Measurements from ENCODE around the gene SLC7A1. TPM values are rescaled to one million over a fixed set of nuclear protein-coding genes. Genes with fewer than 3 reads are reported as not detected.

SLC7A1 gene
- total RNA-seq, 1 donor from 2014 or later: 111 TPM

DNA sequence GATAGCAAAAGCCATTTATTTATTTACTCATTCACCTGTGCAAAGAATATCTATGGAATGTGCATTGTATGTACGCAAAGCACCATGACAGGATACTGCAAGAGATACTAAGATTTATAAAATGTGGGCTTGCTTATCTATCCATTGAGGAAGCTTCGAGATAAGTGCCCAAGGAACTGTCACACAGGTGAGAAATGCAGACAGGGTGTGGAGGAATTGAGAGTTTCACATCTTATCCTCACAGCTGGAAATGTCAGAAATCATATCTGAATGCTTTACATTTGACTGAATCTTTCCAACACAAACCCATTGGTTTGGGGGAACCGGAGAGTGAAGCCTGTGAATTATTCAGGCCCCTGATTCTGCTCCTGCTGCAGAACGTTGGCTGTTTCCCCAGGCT, 113.0 kb downstream of the SLC7A1 start:
- Mint-ChIP-seq H3K27ac (no peak overlapping the region), H3K4me1 (ENCODE audit: low read depth) (no peaks in the 10 kb centered on the region), H3K9me3 (no peaks in the 10 kb centered on the region), H3K4me3 (ENCODE audit: low read depth) (no peak overlapping the region), H3K36me3 (ENCODE audit: low read depth) (no peaks in the 10 kb centered on the region), H3K27me3 (ENCODE audit: low read depth) (peaks cover 3% of the 10 kb centered on the region)
- intact Hi-C loops (cut with micrococcal nuclease): no loop called here
- no peak for DNase-seq (ENCODE audit: low spot score)

- Mint-ChIP-seq H3K27ac (no peak overlapping the region), H3K27me3 (ENCODE audit: low read depth) (peaks cover 9% of the 10 kb centered on the region), H3K9me3 (no peaks in the 10 kb centered on the region), H3K4me1 (ENCODE audit: low read depth) (no peaks in the 10 kb centered on the region), H3K4me3 (ENCODE audit: low read depth) (no peak overlapping the region), H3K36me3 (ENCODE audit: low read depth) (no peaks in the 10 kb centered on the region)
- DNase-seq (ENCODE audit: low spot score): no peak
- intact Hi-C loops (cut with micrococcal nuclease): no loop called here
Observed at GRCh38 chr13:29481603-29482002, 113.9 kb downstream of the SLC7A1 start.

DNA sequence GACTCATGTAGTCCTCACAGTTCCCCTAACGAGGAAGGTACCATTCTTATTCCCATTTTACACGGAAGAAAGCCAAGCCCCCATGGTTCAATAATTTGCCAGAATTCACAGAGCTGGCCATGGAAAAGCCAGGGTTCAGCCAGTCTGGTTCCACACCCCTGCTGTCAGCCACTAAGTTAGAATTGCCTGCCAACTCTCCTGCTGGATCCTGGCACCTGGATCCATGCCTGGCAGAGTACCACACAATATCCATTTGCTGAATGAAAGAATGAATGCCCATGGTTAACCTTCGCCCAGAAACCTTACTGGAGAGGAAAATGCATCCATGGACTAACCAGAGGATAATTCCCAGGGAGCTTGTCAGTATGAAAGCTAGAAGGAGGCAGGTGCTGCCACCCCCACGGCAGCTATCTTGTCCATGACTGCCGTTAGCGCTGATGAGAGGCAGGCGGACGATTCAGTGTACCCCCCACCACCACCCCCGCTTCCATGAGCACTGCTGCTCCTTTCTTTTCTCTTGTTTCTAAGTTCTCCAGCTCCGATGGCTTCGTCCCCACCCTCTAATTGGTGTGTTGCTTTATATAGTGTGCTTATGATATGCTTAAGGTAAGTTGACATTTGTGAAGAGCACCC, 114.5 kb downstream of the SLC7A1 start:
- Mint-ChIP-seq H3K27ac (no peak overlapping the region), H3K27me3 (ENCODE audit: low read depth) (peaks cover 10% of the 10 kb centered on the region), H3K4me1 (ENCODE audit: low read depth) (no peaks in the 10 kb centered on the region), H3K36me3 (ENCODE audit: low read depth) (no peaks in the 10 kb centered on the region), H3K4me3 (ENCODE audit: low read depth) (no peak overlapping the region), H3K9me3 (no peaks in the 10 kb centered on the region)
- DNase-seq (ENCODE audit: low spot score): no peak
- intact Hi-C loops (cut with micrococcal nuclease): no loop called here

- no peaks in the 10 kb centered on the region for H3K9me3 Mint-ChIP-seq
- H3K27ac Mint-ChIP-seq: no peak overlapping the region
- intact Hi-C loops (cut with micrococcal nuclease): loop anchor here (10.0 kb wide), 1 partner anchor 225 kb away; no protein-coding TSS in a partner anchor
- no peak overlapping the region for H3K4me3 Mint-ChIP-seq (ENCODE audit: low read depth)
- H3K36me3 Mint-ChIP-seq (ENCODE audit: low read depth): no peaks in the 10 kb centered on the region
- peaks cover 11% of the 10 kb centered on the region for H3K27me3 Mint-ChIP-seq (ENCODE audit: low read depth)
- no peak for DNase-seq (ENCODE audit: low spot score)
- H3K4me1 Mint-ChIP-seq (ENCODE audit: low read depth): no peaks in the 10 kb centered on the region
Observed at GRCh38 chr13:29479716-29480492, 115.6 kb downstream of the SLC7A1 start.

GRCh38 chr13:29476046-29476445, 119.4 kb downstream of the SLC7A1 start:
- Mint-ChIP-seq H3K36me3 (ENCODE audit: low read depth) (no peaks in the 10 kb centered on the region), H3K4me3 (ENCODE audit: low read depth) (no peak overlapping the region), H3K27me3 (ENCODE audit: low read depth) (peaks cover 13% of the 10 kb centered on the region), H3K27ac (no peak overlapping the region), H3K4me1 (ENCODE audit: low read depth) (no peaks in the 10 kb centered on the region), H3K9me3 (no peaks in the 10 kb centered on the region)
- DNase-seq (ENCODE audit: low spot score): no peak
- intact Hi-C loops (cut with micrococcal nuclease): loop anchor here (10.0 kb wide), 1 partner anchor 229 kb away; no protein-coding TSS in a partner anchor

- no peak for DNase-seq (ENCODE audit: low spot score)
- Mint-ChIP-seq H3K27ac (no peak overlapping the region), H3K36me3 (ENCODE audit: low read depth) (no peaks in the 10 kb centered on the region), H3K4me1 (ENCODE audit: low read depth) (no peaks in the 10 kb centered on the region), H3K9me3 (no peaks in the 10 kb centered on the region), H3K4me3 (ENCODE audit: low read depth) (no peak overlapping the region), H3K27me3 (ENCODE audit: low read depth) (peaks cover 19% of the 10 kb centered on the region)
- intact Hi-C loops (cut with micrococcal nuclease): loop anchor here (10.0 kb wide), 1 partner anchor 230 kb away; no protein-coding TSS in a partner anchor
Observed at GRCh38 chr13:29474991-29475390, 120.5 kb downstream of the SLC7A1 start.

GRCh38 chr13:29473166-29473565, 122.3 kb downstream of the SLC7A1 start:
- intact Hi-C loops (cut with micrococcal nuclease): loop anchor here (10.0 kb wide), 1 partner anchor 232 kb away; no protein-coding TSS in a partner anchor
- Mint-ChIP-seq H3K9me3 (no peaks in the 10 kb centered on the region), H3K4me1 (ENCODE audit: low read depth) (no peaks in the 10 kb centered on the region), H3K27me3 (ENCODE audit: low read depth) (peaks cover 19% of the 10 kb centered on the region), H3K27ac (no peak overlapping the region), H3K4me3 (ENCODE audit: low read depth) (no peak overlapping the region), H3K36me3 (ENCODE audit: low read depth) (no peaks in the 10 kb centered on the region)
- no peak for DNase-seq (ENCODE audit: low spot score)

GRCh38 chr13:29472332-29472961, 123.0 kb downstream of the SLC7A1 start:
- H3K27ac Mint-ChIP-seq: no peak overlapping the region
- peaks cover 16% of the 10 kb centered on the region for H3K27me3 Mint-ChIP-seq (ENCODE audit: low read depth)
- DNase-seq (ENCODE audit: low spot score): peak; percentile 19
- H3K4me1 Mint-ChIP-seq (ENCODE audit: low read depth): peaks cover 1% of the 10 kb centered on the region
- H3K9me3 Mint-ChIP-seq: no peaks in the 10 kb centered on the region
- no peaks in the 10 kb centered on the region for H3K36me3 Mint-ChIP-seq (ENCODE audit: low read depth)
- intact Hi-C loops (cut with micrococcal nuclease): loop anchor here (10.0 kb wide), 1 partner anchor 232 kb away; no protein-coding TSS in a partner anchor
- no peak overlapping the region for H3K4me3 Mint-ChIP-seq (ENCODE audit: low read depth)

DNA sequence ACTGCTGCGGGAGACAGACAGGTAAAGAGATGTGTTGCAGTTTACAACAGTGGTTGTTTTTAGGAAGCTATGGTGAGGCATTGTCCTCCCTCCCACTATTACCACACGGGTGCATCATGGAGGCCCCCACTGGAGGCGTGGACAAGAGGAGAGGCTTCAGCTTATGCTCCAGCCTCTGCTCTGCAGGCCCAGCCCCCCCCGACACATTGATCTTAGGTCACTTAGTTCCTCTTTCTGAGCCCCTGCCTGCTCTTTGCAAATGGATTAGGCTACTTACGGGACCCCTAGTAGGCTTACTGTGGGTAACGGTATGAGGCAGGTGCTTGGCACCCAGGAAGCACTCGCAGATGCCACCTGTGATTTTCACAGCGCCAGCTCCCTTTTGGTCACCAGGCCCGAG, 123.9 kb downstream of the SLC7A1 start:
- peaks cover 1% of the 10 kb centered on the region for H3K4me1 Mint-ChIP-seq (ENCODE audit: low read depth)
- intact Hi-C loops (cut with micrococcal nuclease): loop anchor here (10.0 kb wide), 1 partner anchor 233 kb away; no protein-coding TSS in a partner anchor
- no peak for DNase-seq (ENCODE audit: low spot score)
- no peak overlapping the region for H3K27ac Mint-ChIP-seq
- H3K36me3 Mint-ChIP-seq (ENCODE audit: low read depth): no peaks in the 10 kb centered on the region
- H3K9me3 Mint-ChIP-seq: no peaks in the 10 kb centered on the region
- H3K27me3 Mint-ChIP-seq (ENCODE audit: low read depth): peaks cover 9% of the 10 kb centered on the region
- no peak overlapping the region for H3K4me3 Mint-ChIP-seq (ENCODE audit: low read depth)

GRCh38 chr13:29465741-29466293, 129.7 kb downstream of the SLC7A1 start:
- peaks cover 1% of the 10 kb centered on the region for H3K4me1 Mint-ChIP-seq (ENCODE audit: low read depth)

DNA sequence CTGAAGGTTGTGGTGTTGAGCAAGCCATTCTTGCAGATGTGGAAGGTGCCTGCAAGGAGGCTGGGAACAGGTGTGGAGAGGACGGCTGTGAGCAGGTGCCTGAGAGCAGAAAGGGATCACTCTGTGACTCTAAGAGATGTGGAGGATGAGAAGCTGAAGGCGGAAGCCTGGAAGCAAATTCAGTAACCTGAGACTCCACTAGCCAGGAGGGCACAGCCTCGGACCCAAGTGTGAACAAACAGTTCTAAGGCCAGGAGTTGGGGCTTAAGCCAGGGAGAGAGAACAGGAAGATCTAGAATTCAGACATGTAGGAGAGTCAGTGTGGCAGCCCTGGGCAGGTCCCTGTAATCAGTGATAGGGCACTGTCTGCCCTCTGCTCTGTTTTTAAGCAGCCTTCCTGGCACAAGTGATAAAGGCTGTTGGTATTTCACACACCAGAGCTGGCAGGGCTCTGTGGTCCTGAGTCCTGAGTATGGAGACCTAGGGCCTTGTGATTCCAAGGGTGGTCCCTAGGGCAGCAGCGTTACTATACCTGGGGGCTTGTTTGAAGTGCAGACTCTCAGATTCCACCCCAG, 131.3 kb downstream of the SLC7A1 start:
- H3K27ac Mint-ChIP-seq: no peak overlapping the region

More at GRCh38 chr13:29465741-29466293, 129.7 kb downstream of the SLC7A1 start:
- Mint-ChIP-seq H3K27me3 (ENCODE audit: low read depth) (peaks cover 7% of the 10 kb centered on the region), H3K9me3 (no peaks in the 10 kb centered on the region), H3K36me3 (ENCODE audit: low read depth) (no peaks in the 10 kb centered on the region), H3K27ac (no peak overlapping the region), H3K4me3 (ENCODE audit: low read depth) (no peak overlapping the region)
- intact Hi-C loops (cut with micrococcal nuclease): no loop called here
- no peak for DNase-seq (ENCODE audit: low spot score)

GRCh38 chr13:29459813-29460355, 135.6 kb downstream of the SLC7A1 start:
- no peak for DNase-seq (ENCODE audit: low spot score)
- Mint-ChIP-seq H3K9me3 (no peaks in the 10 kb centered on the region), H3K4me3 (ENCODE audit: low read depth) (no peak overlapping the region), H3K4me1 (ENCODE audit: low read depth) (no peaks in the 10 kb centered on the region), H3K27me3 (ENCODE audit: low read depth) (peaks cover 5% of the 10 kb centered on the region), H3K27ac (no peak overlapping the region), H3K36me3 (ENCODE audit: low read depth) (no peaks in the 10 kb centered on the region)
- intact Hi-C loops (cut with micrococcal nuclease): no loop called here

More for the DNA sequence above, 131.3 kb downstream of the SLC7A1 start:
- Mint-ChIP-seq H3K9me3 (no peaks in the 10 kb centered on the region), H3K27me3 (ENCODE audit: low read depth) (peaks cover 3% of the 10 kb centered on the region), H3K4me3 (ENCODE audit: low read depth) (no peak overlapping the region), H3K36me3 (ENCODE audit: low read depth) (no peaks in the 10 kb centered on the region), H3K4me1 (ENCODE audit: low read depth) (peaks cover 1% of the 10 kb centered on the region)
- intact Hi-C loops (cut with micrococcal nuclease): no loop called here
- no peak for DNase-seq (ENCODE audit: low spot score)
